ENCODE results near the gene ZRSR2.
"Not testable (repeated sequence)": the region's sequence is repeated elsewhere in the genome, so short reads cannot be mapped to it uniquely, and the experiment has no call there.

ZRSR2 gene

GRCh38 chrX:15820106-15821073 lies 30.1 kb downstream of the ZRSR2 start:
- H3K27ac Mint-ChIP-seq, result peak overlapping the region; percentile 93
- peaks cover 51% of the 10 kb centered on the region for H3K36me3 Mint-ChIP-seq (ENCODE audit: low read depth)
- H3K4me3 Mint-ChIP-seq, result peak overlapping the region; percentile 24
- DNase-seq (peak; percentile 34), ATAC-seq (peak; percentile 83)
- no peaks in the 10 kb centered on the region for H3K27me3 Mint-ChIP-seq
- H3K4me1 Mint-ChIP-seq, result peaks cover 48% of the 10 kb centered on the region
- no peaks in the 10 kb centered on the region for H3K9me3 Mint-ChIP-seq

GRCh38 chrX:15822922-15823321 lies 32.6 kb downstream of the ZRSR2 start:
- Mint-ChIP-seq H3K9me3 (no peaks in the 10 kb centered on the region), H3K4me3 (no peak overlapping the region), H3K27me3 (no peaks in the 10 kb centered on the region), H3K36me3 (ENCODE audit: low read depth) (peaks cover 48% of the 10 kb centered on the region), H3K27ac (no peak overlapping the region), H3K4me1 (peaks cover 33% of the 10 kb centered on the region)
- DNase-seq, result no peak
- ATAC-seq, result no peak

- H3K9me3 Mint-ChIP-seq, result no peaks in the 10 kb centered on the region
- DNase-seq (no peak), ATAC-seq (no peak)
- H3K4me3 Mint-ChIP-seq, result no peak overlapping the region
- H3K4me1 Mint-ChIP-seq, result peaks cover 14% of the 10 kb centered on the region
- no peak overlapping the region for H3K27ac Mint-ChIP-seq
- peaks cover 36% of the 10 kb centered on the region for H3K36me3 Mint-ChIP-seq (ENCODE audit: low read depth)
- no peaks in the 10 kb centered on the region for H3K27me3 Mint-ChIP-seq
Measured at GRCh38 chrX:15825936-15826335, 35.7 kb downstream of the ZRSR2 start.

GRCh38 chrX:15829217-15829616 lies 38.9 kb downstream of the ZRSR2 start:
- Mint-ChIP-seq H3K27me3 (no peaks in the 10 kb centered on the region), H3K27ac (no peak overlapping the region), H3K4me3 (no peak overlapping the region), H3K36me3 (ENCODE audit: low read depth) (peaks cover 21% of the 10 kb centered on the region), H3K4me1 (peaks cover 11% of the 10 kb centered on the region), H3K9me3 (no peaks in the 10 kb centered on the region)
- DNase-seq (no peak), ATAC-seq (no peak)

- not testable (repeated sequence) for DNase-seq, H3K27me3 Mint-ChIP-seq, H3K4me1 Mint-ChIP-seq, H3K27ac Mint-ChIP-seq, ATAC-seq, H3K4me3 Mint-ChIP-seq, H3K9me3 Mint-ChIP-seq
- H3K36me3 Mint-ChIP-seq (ENCODE audit: low read depth), result peaks cover 14% of the 10 kb centered on the region
Measured at GRCh38 chrX:15831347-15831746, 41.1 kb downstream of the ZRSR2 start.

GRCh38 chrX:15834053-15834452 lies 43.8 kb downstream of the ZRSR2 start:
- ATAC-seq, result no peak
- Mint-ChIP-seq H3K36me3 (ENCODE audit: low read depth) (peaks cover 3% of the 10 kb centered on the region), H3K27ac (no peak overlapping the region), H3K4me1 (peaks cover 3% of the 10 kb centered on the region), H3K9me3 (no peaks in the 10 kb centered on the region), H3K4me3 (no peak overlapping the region), H3K27me3 (no peaks in the 10 kb centered on the region)
- no peak for DNase-seq

- H3K4me1 Mint-ChIP-seq, result peaks cover 3% of the 10 kb centered on the region
- H3K4me3 Mint-ChIP-seq, result no peak overlapping the region
- H3K9me3 Mint-ChIP-seq, result no peaks in the 10 kb centered on the region
- H3K27me3 Mint-ChIP-seq, result no peaks in the 10 kb centered on the region
- DNase-seq (no peak), ATAC-seq (no peak)
- H3K36me3 Mint-ChIP-seq (ENCODE audit: low read depth), result peaks cover 3% of the 10 kb centered on the region
- H3K27ac Mint-ChIP-seq, result no peak overlapping the region
Measured at GRCh38 chrX:15834827-15835595, 44.7 kb downstream of the ZRSR2 start.

- H3K27ac Mint-ChIP-seq, result no peak overlapping the region
- no peaks in the 10 kb centered on the region for H3K9me3 Mint-ChIP-seq
- ATAC-seq, result no peak
- DNase-seq, result no peak
- peaks cover 6% of the 10 kb centered on the region for H3K36me3 Mint-ChIP-seq (ENCODE audit: low read depth)
- H3K4me3 Mint-ChIP-seq, result no peak overlapping the region
- no peaks in the 10 kb centered on the region for H3K27me3 Mint-ChIP-seq
- H3K4me1 Mint-ChIP-seq, result peaks cover 3% of the 10 kb centered on the region
Measured at GRCh38 chrX:15838017-15838416, 47.7 kb downstream of the ZRSR2 start.

- ATAC-seq, result no peak
- peaks cover 18% of the 10 kb centered on the region for H3K36me3 Mint-ChIP-seq (ENCODE audit: low read depth)
- no peaks in the 10 kb centered on the region for H3K9me3 Mint-ChIP-seq
- H3K4me1 Mint-ChIP-seq, result no peaks in the 10 kb centered on the region
- DNase-seq, result no peak
- H3K27me3 Mint-ChIP-seq, result no peaks in the 10 kb centered on the region
- H3K4me3 Mint-ChIP-seq, result no peak overlapping the region
- H3K27ac Mint-ChIP-seq, result no peak overlapping the region
Measured at GRCh38 chrX:15841853-15842516, 51.7 kb downstream of the ZRSR2 start.

GRCh38 chrX:15843960-15844359 lies 53.7 kb downstream of the ZRSR2 start:
- H3K36me3 Mint-ChIP-seq (ENCODE audit: low read depth), result peaks cover 22% of the 10 kb centered on the region
- H3K27me3 Mint-ChIP-seq, result no peaks in the 10 kb centered on the region
- H3K4me3 Mint-ChIP-seq, result no peak overlapping the region
- no peaks in the 10 kb centered on the region for H3K9me3 Mint-ChIP-seq
- H3K27ac Mint-ChIP-seq, result no peak overlapping the region
- H3K4me1 Mint-ChIP-seq, result peaks cover 4% of the 10 kb centered on the region
- ATAC-seq (no peak), DNase-seq (no peak)

GRCh38 chrX:15848576-15848975 lies 58.3 kb downstream of the ZRSR2 start:
- no peak for ATAC-seq
- DNase-seq, result no peak
- Mint-ChIP-seq H3K4me1 (peaks cover 18% of the 10 kb centered on the region), H3K9me3 (no peaks in the 10 kb centered on the region), H3K4me3 (no peak overlapping the region), H3K27ac (no peak overlapping the region), H3K36me3 (ENCODE audit: low read depth) (peaks cover 34% of the 10 kb centered on the region), H3K27me3 (no peaks in the 10 kb centered on the region)

- Mint-ChIP-seq H3K27ac (no peak overlapping the region), H3K4me1 (peaks cover 18% of the 10 kb centered on the region), H3K36me3 (ENCODE audit: low read depth) (peaks cover 32% of the 10 kb centered on the region)
Measured at GRCh38 chrX:15849555-15849954, 59.3 kb downstream of the ZRSR2 start.

GRCh38 chrX:15853586-15854079 lies 63.3 kb downstream of the ZRSR2 start:
- no peak for ATAC-seq
- H3K9me3 Mint-ChIP-seq, result no peaks in the 10 kb centered on the region
- peaks cover 15% of the 10 kb centered on the region for H3K36me3 Mint-ChIP-seq (ENCODE audit: low read depth)
- H3K4me1 Mint-ChIP-seq, result peaks cover 25% of the 10 kb centered on the region
- no peak for DNase-seq
- H3K27ac Mint-ChIP-seq, result no peak overlapping the region
- peak overlapping the region; percentile 79 for H3K4me3 Mint-ChIP-seq
- no peaks in the 10 kb centered on the region for H3K27me3 Mint-ChIP-seq

More at GRCh38 chrX:15849555-15849954, 59.3 kb downstream of the ZRSR2 start:
- no peaks in the 10 kb centered on the region for H3K9me3 Mint-ChIP-seq
- ATAC-seq (no peak), DNase-seq (no peak)
- no peaks in the 10 kb centered on the region for H3K27me3 Mint-ChIP-seq
- H3K4me3 Mint-ChIP-seq, result no peak overlapping the region

GRCh38 chrX:15854080-15854655 lies 63.9 kb downstream of the ZRSR2 start:
- Mint-ChIP-seq H3K9me3 (no peaks in the 10 kb centered on the region), H3K36me3 (ENCODE audit: low read depth) (peaks cover 15% of the 10 kb centered on the region), H3K27me3 (no peaks in the 10 kb centered on the region), H3K4me3 (peak overlapping the region; percentile 79), H3K4me1 (peaks cover 25% of the 10 kb centered on the region), H3K27ac (no peak overlapping the region)
- peak; percentile 44 for DNase-seq
- peak; percentile 22 for ATAC-seq
